Neural cell (in vitro differentiated cells): ENCODE data around the gene POLR3B. TPM values are rescaled to one million over a fixed set of nuclear protein-coding genes. Genes with fewer than 3 reads are reported as not detected.

Experiments
- H2AFZ ChIP-seq: fragments of 200-600, 300-800 bp; sonication (generic), shearing (Covaris generic); 2 replicates; pipeline ENCODE4 v1.6.0; 2014; ENCODE audit warnings: low read depth, mild to moderate bottlenecking, antibody characterized with exemption, low read length, moderate library complexity
- H3F3A ChIP-seq: fragments of 200-600 bp; shearing (Covaris generic); 2 replicates; pipeline ENCODE4 v1.6.1; 2016; ENCODE audit warnings: mild to moderate bottlenecking, moderate library complexity, mixed read lengths, antibody characterized with exemption, low read length; ENCODE audit not compliant: insufficient read depth, poor library complexity, severe bottlenecking
- H3K27ac ChIP-seq: fragments of 200-600, 300-800 bp; sonication (generic), shearing (Covaris generic); 2 replicates; pipeline ENCODE4 v1.5.1; 2014; ENCODE audit warnings: mild to moderate bottlenecking, low read length, moderate library complexity
- H3K27me3 ChIP-seq: fragments of 300-800, 200-600 bp; sonication (generic), shearing (Covaris generic); 2 replicates; pipeline ENCODE4 v1.6.0; 2014; ENCODE audit warnings: mild to moderate bottlenecking, low read depth, low read length, moderate library complexity; ENCODE audit not compliant: insufficient read depth
- H3K36me3 ChIP-seq: fragments of 300-800, 200-600 bp; sonication (generic), shearing (Covaris generic); 2 replicates; pipeline ENCODE4 v1.5.1; 2014; ENCODE audit warnings: mild to moderate bottlenecking, antibody characterized with exemption, low read length, moderate library complexity; ENCODE audit not compliant: insufficient read depth
- H3K4me2 ChIP-seq: fragments of 300-800, 200-600 bp; sonication (generic), shearing (Covaris generic); 2 replicates; pipeline ENCODE4 v1.6.0; 2014; ENCODE audit warnings: mild to moderate bottlenecking, low read length
- H3K4me3 ChIP-seq: fragments of 300-800, 200-600 bp; sonication (generic), shearing (Covaris generic); 2 replicates; pipeline ENCODE4 v1.5.1; 2014; ENCODE audit warnings: mild to moderate bottlenecking, low read length, moderate library complexity
- H3K79me2 ChIP-seq: fragments of 200-600 bp; shearing (Covaris generic); replicated peaks from 2 replicates; pipeline ENCODE4 v1.6.0; 2014; ENCODE audit warnings: mild to moderate bottlenecking, low read length, moderate library complexity; ENCODE audit not compliant: insufficient read depth
- H3K9ac ChIP-seq: fragments of 300-800, 200-600 bp; sonication (generic), shearing (Covaris generic); 2 replicates; pipeline ENCODE4 v1.6.1; 2016; ENCODE audit warnings: mild to moderate bottlenecking, low read length, mixed read lengths
- H3K9me2 ChIP-seq: fragments of 200-600 bp; shearing (Covaris generic); 2 replicates; pipeline ENCODE4 v1.6.1; 2016; ENCODE audit warnings: mild to moderate bottlenecking, low read length, mixed read lengths; ENCODE audit not compliant: insufficient read depth
- H3K9me3 ChIP-seq: fragments of 200-600, 300-800 bp; sonication (generic), shearing (Covaris generic); 2 replicates; pipeline ENCODE4 v1.6.1; 2016; ENCODE audit warnings: mild to moderate bottlenecking, mixed run types, low read length, moderate library complexity, mixed read lengths
- H4K20me1 ChIP-seq: fragments of 200-600 bp; shearing (Covaris generic); 2 replicates; pipeline ENCODE4 v1.6.1; 2016; ENCODE audit warnings: mild to moderate bottlenecking, mixed run types; ENCODE audit not compliant: insufficient read depth
- EP300 ChIP-seq: fragments of 450-650 bp; conservative IDR thresholded peaks from 2 replicates; pipeline ENCODE4 v1.6.1; 2014; ENCODE audit warnings: antibody characterized with exemption, mild to moderate bottlenecking, moderate library complexity; ENCODE audit not compliant: poor library complexity, severe bottlenecking
- EZH2 ChIP-seq: fragments of 200-600, 300-800 bp; shearing (Covaris generic), sonication (generic); IDR thresholded peaks from 2 replicates; pipeline ENCODE4 v1.6.1; 2014; ENCODE audit warnings: antibody characterized with exemption, low read length, borderline replicate concordance, mild to moderate bottlenecking; ENCODE audit not compliant: insufficient read depth, poor library complexity, severe bottlenecking
- MXI1 ChIP-seq: fragments of 450-650 bp; conservative IDR thresholded peaks from 2 replicates; pipeline ENCODE4 v1.6.1; 2014; ENCODE audit warnings: antibody characterized with exemption, mild to moderate bottlenecking; ENCODE audit not compliant: poor library complexity, severe bottlenecking
- POLR2AphosphoS5 ChIP-seq: IDR thresholded peaks from 2 replicates; pipeline ENCODE4 v1.6.1; 2012
- RAD21 ChIP-seq: fragments of 450-650 bp; conservative IDR thresholded peaks from 2 replicates; pipeline ENCODE4 v1.6.1; 2014; ENCODE audit warnings: antibody characterized with exemption, mild to moderate bottlenecking, moderate library complexity
- REST ChIP-seq: IDR thresholded peaks from 2 replicates; pipeline ENCODE4 v1.6.1; 2012; ENCODE audit warnings: borderline replicate concordance
- SMC3 ChIP-seq: fragments of 450-650 bp; conservative IDR thresholded peaks from 2 replicates; pipeline ENCODE4 v1.6.1; 2014; ENCODE audit warnings: antibody characterized with exemption, mild to moderate bottlenecking, moderate library complexity; ENCODE audit not compliant: poor library complexity
- TAF1 ChIP-seq: IDR thresholded peaks from 2 replicates; pipeline ENCODE4 v1.6.1; 2012; ENCODE audit warnings: low read depth
- polyA plus RNA-seq: library from polyadenylated mRNA; depleted of rRNA; stranded (reverse); fragments of >200 nt; gene quantifications from 2 replicates; pipeline ENCODE4 v1.2.3, GENCODE V29; 2014
- TF ChIP-seq, protein P1 (sequence below): fragments of 450-650 bp; IDR thresholded peaks from 2 replicates; pipeline ENCODE4 v1.5.1; 2014; ENCODE audit warnings: antibody characterized with exemption, mild to moderate bottlenecking, moderate library complexity; ENCODE audit not compliant: poor library complexity, severe bottlenecking

POLR3B gene
- polyA plus RNA-seq, 1 donor from 2014 or later, result 4.3 TPM

DNA sequence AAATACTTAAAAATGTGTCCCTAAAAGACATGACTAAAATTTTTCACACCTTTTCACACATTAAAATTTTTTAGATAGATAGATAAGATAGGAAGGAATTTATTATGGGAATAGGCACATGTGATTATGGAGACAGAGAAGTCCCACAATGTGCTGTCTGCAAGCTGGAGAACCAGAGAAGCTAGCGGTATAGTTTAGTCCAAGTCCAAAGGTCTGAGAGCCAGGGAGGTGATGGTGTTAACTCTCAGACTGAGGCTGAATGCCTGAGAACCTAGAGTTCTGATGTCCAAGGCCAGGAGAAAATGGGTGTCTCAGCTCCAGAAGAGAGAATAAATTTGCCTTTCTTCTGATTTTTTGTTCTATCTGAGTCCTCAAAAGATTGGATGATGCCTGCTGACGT, 65.7 kb downstream of the POLR3B start:
- Histone ChIP-seq H3K27ac (no peak overlapping the region), H3F3A (no peaks in the 10 kb centered on the region), H4K20me1 (no peaks in the 10 kb centered on the region), H3K4me2 (no peak overlapping the region), H3K9me3 (no peaks in the 10 kb centered on the region), H3K79me2 (no peaks in the 10 kb centered on the region), H3K27me3 (no peaks in the 10 kb centered on the region), H3K4me3 (no peak overlapping the region), H3K9ac (no peak overlapping the region), H2AFZ (no peak overlapping the region), H3K9me2 (no peaks in the 10 kb centered on the region), H3K36me3 (no peaks in the 10 kb centered on the region)
- no peak for TF ChIP-seq RAD21
- no peak for TF ChIP-seq POLR2AphosphoS5
- no peak for TF ChIP-seq SMC3
- TF ChIP-seq REST, result no peak
- no peak for TF ChIP-seq EZH2
- TF ChIP-seq EP300, result no peak
- no peak for TF ChIP-seq MXI1
- TF ChIP-seq, protein P1, sequence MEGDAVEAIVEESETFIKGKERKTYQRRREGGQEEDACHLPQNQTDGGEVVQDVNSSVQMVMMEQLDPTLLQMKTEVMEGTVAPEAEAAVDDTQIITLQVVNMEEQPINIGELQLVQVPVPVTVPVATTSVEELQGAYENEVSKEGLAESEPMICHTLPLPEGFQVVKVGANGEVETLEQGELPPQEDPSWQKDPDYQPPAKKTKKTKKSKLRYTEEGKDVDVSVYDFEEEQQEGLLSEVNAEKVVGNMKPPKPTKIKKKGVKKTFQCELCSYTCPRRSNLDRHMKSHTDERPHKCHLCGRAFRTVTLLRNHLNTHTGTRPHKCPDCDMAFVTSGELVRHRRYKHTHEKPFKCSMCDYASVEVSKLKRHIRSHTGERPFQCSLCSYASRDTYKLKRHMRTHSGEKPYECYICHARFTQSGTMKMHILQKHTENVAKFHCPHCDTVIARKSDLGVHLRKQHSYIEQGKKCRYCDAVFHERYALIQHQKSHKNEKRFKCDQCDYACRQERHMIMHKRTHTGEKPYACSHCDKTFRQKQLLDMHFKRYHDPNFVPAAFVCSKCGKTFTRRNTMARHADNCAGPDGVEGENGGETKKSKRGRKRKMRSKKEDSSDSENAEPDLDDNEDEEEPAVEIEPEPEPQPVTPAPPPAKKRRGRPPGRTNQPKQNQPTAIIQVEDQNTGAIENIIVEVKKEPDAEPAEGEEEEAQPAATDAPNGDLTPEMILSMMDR, result no peak
- no peak for TF ChIP-seq TAF1

- Histone ChIP-seq H3K36me3 (no peaks in the 10 kb centered on the region), H3K4me2 (no peak overlapping the region), H3K9ac (no peak overlapping the region), H3F3A (no peaks in the 10 kb centered on the region), H3K9me2 (no peaks in the 10 kb centered on the region), H3K27me3 (no peaks in the 10 kb centered on the region), H2AFZ (no peak overlapping the region), H3K27ac (no peak overlapping the region), H3K4me3 (no peak overlapping the region), H4K20me1 (no peaks in the 10 kb centered on the region), H3K9me3 (no peaks in the 10 kb centered on the region), H3K79me2 (no peaks in the 10 kb centered on the region)
- no peak for TF ChIP-seq EP300
- no peak for TF ChIP-seq EZH2
- no peak for TF ChIP-seq TAF1
- TF ChIP-seq, protein P1, result no peak
- no peak for TF ChIP-seq REST
- no peak for TF ChIP-seq MXI1
- TF ChIP-seq POLR2AphosphoS5, result no peak
Observed at GRCh38 chr12:106425061-106425702, 67.6 kb downstream of the POLR3B start.
